ENCODE results near the gene ARMC3.
"Not testable (repeated sequence)": the region's sequence is repeated elsewhere in the genome, so short reads cannot be mapped to it uniquely, and the experiment has no call there.

Gene ARMC3

DNA sequence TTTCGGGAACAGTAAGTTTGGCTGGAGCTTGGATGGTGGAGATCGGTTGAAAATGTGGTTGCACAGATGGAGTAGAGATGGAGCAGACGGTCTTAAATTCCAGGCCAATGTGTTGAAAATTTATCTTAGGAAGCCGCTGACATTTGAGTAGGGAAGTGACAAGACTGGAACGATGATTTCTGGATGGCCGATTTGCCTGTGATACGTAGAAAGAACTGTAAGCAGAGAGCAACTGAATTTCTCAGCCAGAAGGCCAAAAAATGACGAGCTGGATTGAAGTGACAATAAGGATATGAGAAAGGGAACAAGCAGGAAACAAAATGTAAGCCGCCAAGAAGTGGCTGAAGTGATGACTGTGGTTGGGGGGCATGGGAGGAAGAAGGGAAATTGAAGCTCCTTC is 687 bp upstream of the ARMC3 start:
- DNase-seq (ENCODE audit: extremely low read depth in 1 of 2, low read depth in 1 of 2): no peak

DNA sequence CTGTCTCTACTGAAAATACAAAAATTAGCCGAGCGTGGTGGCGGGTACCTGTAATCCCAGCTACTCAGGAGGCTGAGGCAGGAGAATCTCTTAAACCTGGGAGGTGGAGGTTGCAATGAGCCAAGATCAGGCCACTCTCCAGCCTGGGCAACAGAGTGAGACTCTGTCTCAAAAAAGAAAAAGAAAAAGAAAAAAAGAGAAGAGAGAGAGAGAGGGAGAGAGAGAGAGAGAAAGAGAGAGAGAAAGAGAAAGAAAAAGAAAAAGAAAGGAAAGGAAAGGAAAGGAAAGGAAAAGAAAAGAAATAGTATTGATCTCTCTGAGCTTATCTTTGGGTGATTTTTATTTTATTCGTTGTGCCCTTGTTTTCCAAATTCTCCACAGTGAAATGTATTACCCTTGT is 1.2 kb downstream of the ARMC3 start:
- not testable (repeated sequence) for DNase-seq (ENCODE audit: extremely low read depth in 1 of 2, low read depth in 1 of 2)

- no peak for DNase-seq (ENCODE audit: extremely low read depth in 1 of 2, low read depth in 1 of 2)
Measured at GRCh38 chr10:22931948-22932347, 4.1 kb downstream of the ARMC3 start.

- DNase-seq (ENCODE audit: extremely low read depth in 1 of 2, low read depth in 1 of 2): no peak
Measured at GRCh38 chr10:22932626-22933370, 4.9 kb downstream of the ARMC3 start.

DNA sequence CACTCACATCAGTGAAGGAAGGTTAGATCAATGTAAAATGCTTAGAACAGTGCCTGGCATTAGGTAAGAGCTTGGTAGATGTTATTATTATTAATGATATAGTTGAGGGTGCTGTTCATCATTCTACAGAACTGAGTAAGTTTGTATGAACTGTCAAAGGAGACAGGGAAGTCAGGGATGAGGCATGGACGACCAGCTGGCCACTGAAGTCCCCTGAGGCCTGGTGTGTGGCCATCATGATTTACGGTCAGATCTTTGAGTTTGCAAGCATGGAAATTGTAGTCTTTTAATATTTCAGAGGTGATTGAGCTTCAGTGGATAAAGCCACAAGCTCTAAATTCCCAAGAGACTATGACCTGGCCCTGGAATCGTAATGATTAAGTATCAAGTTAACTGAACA is 6.9 kb downstream of the ARMC3 start:
- DNase-seq (ENCODE audit: extremely low read depth in 1 of 2, low read depth in 1 of 2): no peak

DNA sequence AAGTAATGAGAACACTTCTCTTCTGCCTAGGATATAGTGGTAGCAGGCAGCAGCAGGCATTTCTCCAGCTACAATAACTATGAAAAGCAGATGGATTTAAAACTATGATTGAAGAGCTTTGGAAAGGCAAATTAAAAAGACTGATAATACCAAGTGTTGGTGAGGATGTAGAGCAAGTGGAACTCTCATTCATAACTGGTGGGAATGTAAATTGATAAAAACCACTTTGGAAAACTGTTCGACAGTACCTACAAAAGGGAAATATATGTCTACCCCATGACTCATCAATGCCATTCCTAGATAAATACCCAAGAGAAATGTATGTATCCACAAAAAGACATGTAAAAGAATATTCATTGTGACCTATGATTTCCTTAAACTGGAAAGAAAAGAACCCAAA is 14.6 kb downstream of the ARMC3 start:
- DNase-seq (ENCODE audit: extremely low read depth in 1 of 2, low read depth in 1 of 2): no peak

- no peak for DNase-seq (ENCODE audit: extremely low read depth in 1 of 2, low read depth in 1 of 2)
Measured at GRCh38 chr10:22945934-22946673, 18.3 kb downstream of the ARMC3 start.

- no peak for DNase-seq (ENCODE audit: extremely low read depth in 1 of 2, low read depth in 1 of 2)
Measured at GRCh38 chr10:22954970-22955369, 27.1 kb downstream of the ARMC3 start.

GRCh38 chr10:22958338-22958737 is 30.5 kb downstream of the ARMC3 start:
- no peak for DNase-seq (ENCODE audit: extremely low read depth in 1 of 2, low read depth in 1 of 2)

- no peak for DNase-seq (ENCODE audit: extremely low read depth in 1 of 2, low read depth in 1 of 2)
Measured at GRCh38 chr10:22959292-22959691, 31.4 kb downstream of the ARMC3 start.

- DNase-seq (ENCODE audit: extremely low read depth in 1 of 2, low read depth in 1 of 2): no peak
Measured at GRCh38 chr10:22959950-22960349, 32.1 kb downstream of the ARMC3 start.

- DNase-seq (ENCODE audit: extremely low read depth in 1 of 2, low read depth in 1 of 2): no peak
Measured at GRCh38 chr10:22962817-22963216, 35.0 kb downstream of the ARMC3 start.

- DNase-seq (ENCODE audit: extremely low read depth in 1 of 2, low read depth in 1 of 2): no peak
Measured at GRCh38 chr10:22969704-22970103, 41.9 kb downstream of the ARMC3 start.

DNA sequence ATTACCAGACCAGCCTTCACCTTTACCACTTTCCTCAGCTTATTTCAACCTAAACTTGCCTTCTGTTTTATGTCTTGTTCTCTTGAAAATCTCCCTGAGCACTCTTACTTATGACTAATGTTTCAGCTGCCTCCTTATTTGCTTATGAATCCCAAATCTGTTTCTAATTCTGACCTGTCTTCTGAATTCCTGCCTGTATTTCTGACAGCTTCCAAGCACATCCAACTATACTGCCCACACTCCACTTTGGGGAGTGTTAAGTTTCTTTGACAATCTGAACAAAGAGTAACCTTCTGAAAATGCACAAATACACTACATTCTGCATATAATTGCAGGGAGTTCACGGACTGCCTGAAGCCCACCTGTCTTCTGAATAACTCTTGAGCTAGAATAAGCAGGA is 48.7 kb downstream of the ARMC3 start:
- DNase-seq (ENCODE audit: extremely low read depth in 1 of 2, low read depth in 1 of 2): no peak

DNA sequence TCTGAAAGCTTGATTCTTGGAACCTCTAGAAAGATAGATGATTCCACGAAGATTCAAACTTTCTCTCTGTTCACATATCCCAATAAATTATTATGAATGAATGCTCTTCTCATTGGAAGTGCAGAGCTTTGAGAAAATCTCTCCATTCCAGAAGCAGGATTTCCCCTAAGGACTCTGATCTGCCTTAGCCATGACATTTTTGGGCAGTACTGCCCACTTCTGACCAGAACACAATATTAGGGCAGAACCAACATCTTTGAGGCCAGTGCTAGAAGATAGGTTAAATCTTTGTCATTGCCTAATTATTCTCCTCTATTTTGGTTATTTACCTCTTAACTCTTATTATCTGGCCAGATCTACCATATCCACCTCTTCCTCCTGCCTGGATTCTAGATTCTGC is 49.9 kb downstream of the ARMC3 start:
- no peak for DNase-seq (ENCODE audit: extremely low read depth in 1 of 2, low read depth in 1 of 2)

- no peak for DNase-seq (ENCODE audit: extremely low read depth in 1 of 2, low read depth in 1 of 2)
Measured at GRCh38 chr10:22978287-22978686, 50.4 kb downstream of the ARMC3 start.

- no peak for DNase-seq (ENCODE audit: extremely low read depth in 1 of 2, low read depth in 1 of 2)
Measured at GRCh38 chr10:22978918-22979317, 51.1 kb downstream of the ARMC3 start.

- no peak for DNase-seq (ENCODE audit: extremely low read depth in 1 of 2, low read depth in 1 of 2)
Measured at GRCh38 chr10:22980822-22981221, 53.0 kb downstream of the ARMC3 start.

DNA sequence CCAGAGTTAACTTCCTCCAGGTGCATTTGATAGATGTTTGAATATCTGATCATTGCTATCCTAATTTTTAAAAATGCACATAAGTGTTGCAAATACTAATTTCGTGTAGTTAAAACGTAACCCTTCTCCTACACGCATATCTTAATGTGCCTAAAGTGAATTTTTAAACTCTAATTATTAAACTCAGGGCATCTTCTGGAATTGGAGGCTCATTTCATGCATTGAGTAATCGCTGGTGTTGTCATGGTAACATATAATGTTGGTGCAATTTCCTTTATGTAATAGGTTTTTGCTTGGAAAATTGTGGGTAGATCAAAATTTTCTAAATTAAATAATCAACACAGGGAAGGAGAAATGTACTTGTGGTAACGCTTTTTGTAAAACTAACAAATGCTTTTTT is 56.2 kb downstream of the ARMC3 start:
- DNase-seq (ENCODE audit: extremely low read depth in 1 of 2, low read depth in 1 of 2): no peak

GRCh38 chr10:22986771-22987542 is 59.1 kb downstream of the ARMC3 start:
- no peak for DNase-seq (ENCODE audit: extremely low read depth in 1 of 2, low read depth in 1 of 2)

GRCh38 chr10:22988581-22989360 is 60.9 kb downstream of the ARMC3 start:
- peak; percentile 22 to 32 for DNase-seq (ENCODE audit: extremely low read depth in 1 of 2, low read depth in 1 of 2)
